GM23338 (cell line): ENCODE data around the gene PEX10. TPM values are rescaled to one million over a fixed set of nuclear protein-coding genes. Genes with fewer than 3 reads are reported as not detected.

ENCODE experiments used
- ATAC-seq: fragments of 200-7000 bp; cut with Tn5 transposase; 3 replicates; pipeline ENCODE4 v1.9.1; 2020
- DNase-seq: peaks from one replicate; pipeline ENCODE4 v3.0.0-alpha.2; 2015; ENCODE audit warnings: low spot score
- H2AFZ ChIP-seq: fragments of 200-600 bp; sonication (generic); 2 replicates; pipeline ENCODE4 v1.8.0; 2016; ENCODE audit warnings: antibody characterized with exemption, mild to moderate bottlenecking, moderate library complexity
- H3F3A ChIP-seq: fragments of 200-600 bp; sonication (generic); replicated peaks from 2 replicates; pipeline ENCODE4 v1.8.0; 2017; ENCODE audit warnings: antibody characterized with exemption, mixed run types, low read depth
- H3K27ac ChIP-seq: fragments of 200-600 bp; sonication (generic); 2 replicates; pipeline ENCODE4 v1.6.1; 2016; ENCODE audit warnings: low read depth
- H3K27me3 ChIP-seq: fragments of 200-600 bp; sonication (generic); 2 replicates; pipeline ENCODE4 v1.8.0; 2016; ENCODE audit warnings: mild to moderate bottlenecking, mixed run types, moderate library complexity; ENCODE audit not compliant: insufficient read depth
- H3K36me3 ChIP-seq: fragments of 200-600 bp; sonication (generic); 2 replicates; pipeline ENCODE4 v1.8.0; 2016; ENCODE audit warnings: mild to moderate bottlenecking; ENCODE audit not compliant: insufficient read depth
- H3K4me1 ChIP-seq: fragments of 200-600 bp; sonication (generic); 2 replicates; pipeline ENCODE4 v1.8.0; 2016; ENCODE audit warnings: mild to moderate bottlenecking, moderate library complexity; ENCODE audit not compliant: insufficient read depth
- H3K4me2 ChIP-seq: fragments of 200-600 bp; sonication (generic); 2 replicates; pipeline ENCODE4 v1.7.1; 2017; ENCODE audit warnings: mixed run types
- H3K4me3 ChIP-seq: fragments of 200-600 bp; sonication (generic); 2 replicates; pipeline ENCODE4 v1.6.1; 2016; ENCODE audit warnings: mixed run types
- H3K79me2 ChIP-seq: fragments of 200-600 bp; sonication (generic); replicated peaks from 2 replicates; pipeline ENCODE4 v1.8.0; 2017; ENCODE audit warnings: mild to moderate bottlenecking; ENCODE audit not compliant: insufficient read depth
- H3K9me2 ChIP-seq: fragments of 200-600 bp; sonication (generic); 2 replicates; pipeline ENCODE4 v1.8.0; 2017; ENCODE audit not compliant: insufficient read depth
- H4K20me1 ChIP-seq: fragments of 200-600 bp; sonication (generic); replicated peaks from 2 replicates; pipeline ENCODE4 v1.8.0; 2017; ENCODE audit warnings: mild to moderate bottlenecking; ENCODE audit not compliant: insufficient read depth
- H3K27ac Mint-ChIP-seq: 2 replicates; pipeline ENCODE4 v1.8.0; 2020; ENCODE audit warnings: inconsistent platforms, mild to moderate bottlenecking, moderate library complexity, mixed read lengths
- H3K27me3 Mint-ChIP-seq: 3 replicates; pipeline ENCODE4 v1.8.0; 2022; ENCODE audit warnings: low read depth, mild to moderate bottlenecking, moderate library complexity, mixed read lengths, inconsistent platforms; ENCODE audit not compliant: insufficient read depth, poor library complexity
- H3K36me3 Mint-ChIP-seq: 3 replicates; pipeline ENCODE4 v1.8.0; 2021; ENCODE audit warnings: low read depth, mild to moderate bottlenecking, inconsistent platforms, moderate library complexity, mixed read lengths
- H3K4me1 Mint-ChIP-seq: 3 replicates; pipeline ENCODE4 v1.8.0; 2020; ENCODE audit warnings: mild to moderate bottlenecking, inconsistent platforms, mixed read lengths
- H3K4me3 Mint-ChIP-seq: 3 replicates; pipeline ENCODE4 v1.8.0; 2021; ENCODE audit warnings: moderate library complexity, mild to moderate bottlenecking, inconsistent platforms, mixed read lengths
- H3K9me3 Mint-ChIP-seq: 3 replicates; pipeline ENCODE4 v1.8.0; 2020; ENCODE audit warnings: moderate library complexity, mild to moderate bottlenecking, inconsistent platforms, mixed read lengths
- CREB1 ChIP-seq: fragments of 250-450 bp; sonication (Bioruptor Pico); IDR thresholded peaks from 2 replicates; pipeline ENCODE4 v1.5.0; 2020; ENCODE audit warnings: low read depth, mild to moderate bottlenecking, moderate library complexity
- EZH2 ChIP-seq: fragments of 200-600 bp; sonication (generic); IDR thresholded peaks from one replicate; pipeline ENCODE4 v1.8.0; 2017; ENCODE audit warnings: antibody characterized with exemption, mild to moderate bottlenecking, low read depth; ENCODE audit not compliant: unreplicated experiment
- JUNB ChIP-seq: IDR thresholded peaks from one replicate; pipeline ENCODE4 v1.6.1; 2016; ENCODE audit warnings: antibody characterized with exemption; ENCODE audit not compliant: unreplicated experiment
- NANOG ChIP-seq: IDR thresholded peaks from 2 replicates; pipeline ENCODE4 v1.6.1; 2016; ENCODE audit warnings: antibody characterized with exemption, borderline replicate concordance
- STAT1 ChIP-seq: IDR thresholded peaks from one replicate; pipeline ENCODE4 v1.6.1; 2016; ENCODE audit warnings: antibody characterized with exemption; ENCODE audit not compliant: unreplicated experiment
- polyA plus RNA-seq: library from polyadenylated mRNA; unstranded; fragments of >200 nt; fragmentation: Nextera tagmentation; extraction: Ambion mirVana; gene quantifications from 2 replicates; pipeline ENCODE4 v1.2.1, GENCODE V29; 2016
- total RNA-seq: library from RNA; depleted of rRNA; stranded (reverse); fragments of >200 nt; shearing (Covaris generic); gene quantifications from 2 replicates; pipeline ENCODE4 v1.2.3, GENCODE V29; 2014
- TF ChIP-seq, protein P1 (sequence below): IDR thresholded peaks from one replicate; pipeline ENCODE4 v1.6.1; 2018; ENCODE audit warnings: antibody characterized with exemption; ENCODE audit not compliant: unreplicated experiment
- TF ChIP-seq, protein P2 (sequence below), 2 experiments: fragments of 200-600 bp in 1 of 2; sonication (generic) in 1 of 2; conservative IDR thresholded peaks; 2 replicates each; pipeline versions ENCODE4 v1.5.1 to v1.6.1; 2016 to 2017; ENCODE audit warnings: antibody characterized with exemption in 2 of 2, low read depth in 2 of 2, mild to moderate bottlenecking in 2 of 2, moderate library complexity in 1 of 2

PEX10 gene
- total and polyA plus RNA-seq, 2 experiments from 2014 or later = 15.0 to 53.9 TPM

DNA sequence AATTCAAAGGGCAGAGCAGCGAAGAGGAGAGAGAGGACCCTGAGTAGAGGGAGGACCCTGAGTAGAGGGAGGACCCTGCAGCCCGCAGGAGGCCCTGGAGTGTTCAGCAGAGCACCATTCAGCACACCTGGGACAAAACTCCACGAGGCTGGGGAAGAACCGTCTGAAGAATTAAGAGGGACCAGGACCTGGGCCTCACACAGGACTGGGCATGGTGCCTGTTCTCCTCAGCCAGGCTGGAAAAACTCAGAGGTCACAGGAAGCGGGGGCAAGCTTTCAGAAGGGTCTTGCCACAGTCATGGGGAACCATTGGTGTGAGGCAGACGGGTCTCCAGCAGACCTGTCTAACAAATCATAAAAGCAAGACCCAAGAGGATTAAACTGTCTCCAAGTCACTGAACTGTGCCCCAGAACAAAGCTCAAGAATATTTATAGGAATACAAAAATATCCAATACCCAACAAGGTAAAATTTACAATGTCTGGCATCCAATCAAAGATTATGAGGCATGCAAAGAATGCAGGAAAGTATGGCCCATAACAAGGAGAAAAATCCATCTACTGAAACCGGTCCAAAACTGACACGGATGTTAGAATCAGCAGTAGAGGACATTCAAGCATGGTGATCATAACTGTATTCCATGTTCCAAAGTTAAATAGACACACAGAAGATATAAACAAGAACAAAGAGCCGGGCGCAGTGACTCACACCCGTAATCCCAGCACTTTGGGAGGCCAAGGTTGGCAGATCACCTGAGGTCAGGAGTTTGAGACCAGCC lies 51.6 kb downstream of the PEX10 start:
- Mint-ChIP-seq H3K4me3 (no peak overlapping the region), H3K9me3 (peaks cover 11% of the 10 kb centered on the region; the same call in 2 of the 3 replicates), H3K27me3 (peaks cover 7% of the 10 kb centered on the region), H3K4me1 (no peaks in the 10 kb centered on the region), H3K36me3 (peaks cover 4% of the 10 kb centered on the region; the same call in 2 of the 3 replicates), H3K27ac (no peak overlapping the region)
- ATAC-seq (no peak), DNase-seq (no peak)
- Histone ChIP-seq H3K79me2 (no peaks in the 10 kb centered on the region), H3F3A (no peaks in the 10 kb centered on the region), H2AFZ (no peak overlapping the region), H3K9me2 (no peaks in the 10 kb centered on the region), H3K27me3 (no peaks in the 10 kb centered on the region), H3K4me3 (no peak overlapping the region), H4K20me1 (no peaks in the 10 kb centered on the region), H3K36me3 (no peaks in the 10 kb centered on the region), H3K4me1 (no peaks in the 10 kb centered on the region), H3K4me2 (no peak overlapping the region), H3K27ac (no peak overlapping the region)
- no peak for TF ChIP-seq STAT1
- TF ChIP-seq EZH2 = no peak
- TF ChIP-seq CREB1 (CRISPR knock-in tag) = no peak
- TF ChIP-seq JUNB = no peak
- TF ChIP-seq, protein P1, sequence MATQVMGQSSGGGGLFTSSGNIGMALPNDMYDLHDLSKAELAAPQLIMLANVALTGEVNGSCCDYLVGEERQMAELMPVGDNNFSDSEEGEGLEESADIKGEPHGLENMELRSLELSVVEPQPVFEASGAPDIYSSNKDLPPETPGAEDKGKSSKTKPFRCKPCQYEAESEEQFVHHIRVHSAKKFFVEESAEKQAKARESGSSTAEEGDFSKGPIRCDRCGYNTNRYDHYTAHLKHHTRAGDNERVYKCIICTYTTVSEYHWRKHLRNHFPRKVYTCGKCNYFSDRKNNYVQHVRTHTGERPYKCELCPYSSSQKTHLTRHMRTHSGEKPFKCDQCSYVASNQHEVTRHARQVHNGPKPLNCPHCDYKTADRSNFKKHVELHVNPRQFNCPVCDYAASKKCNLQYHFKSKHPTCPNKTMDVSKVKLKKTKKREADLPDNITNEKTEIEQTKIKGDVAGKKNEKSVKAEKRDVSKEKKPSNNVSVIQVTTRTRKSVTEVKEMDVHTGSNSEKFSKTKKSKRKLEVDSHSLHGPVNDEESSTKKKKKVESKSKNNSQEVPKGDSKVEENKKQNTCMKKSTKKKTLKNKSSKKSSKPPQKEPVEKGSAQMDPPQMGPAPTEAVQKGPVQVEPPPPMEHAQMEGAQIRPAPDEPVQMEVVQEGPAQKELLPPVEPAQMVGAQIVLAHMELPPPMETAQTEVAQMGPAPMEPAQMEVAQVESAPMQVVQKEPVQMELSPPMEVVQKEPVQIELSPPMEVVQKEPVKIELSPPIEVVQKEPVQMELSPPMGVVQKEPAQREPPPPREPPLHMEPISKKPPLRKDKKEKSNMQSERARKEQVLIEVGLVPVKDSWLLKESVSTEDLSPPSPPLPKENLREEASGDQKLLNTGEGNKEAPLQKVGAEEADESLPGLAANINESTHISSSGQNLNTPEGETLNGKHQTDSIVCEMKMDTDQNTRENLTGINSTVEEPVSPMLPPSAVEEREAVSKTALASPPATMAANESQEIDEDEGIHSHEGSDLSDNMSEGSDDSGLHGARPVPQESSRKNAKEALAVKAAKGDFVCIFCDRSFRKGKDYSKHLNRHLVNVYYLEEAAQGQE = no peak
- TF ChIP-seq, protein P2, sequence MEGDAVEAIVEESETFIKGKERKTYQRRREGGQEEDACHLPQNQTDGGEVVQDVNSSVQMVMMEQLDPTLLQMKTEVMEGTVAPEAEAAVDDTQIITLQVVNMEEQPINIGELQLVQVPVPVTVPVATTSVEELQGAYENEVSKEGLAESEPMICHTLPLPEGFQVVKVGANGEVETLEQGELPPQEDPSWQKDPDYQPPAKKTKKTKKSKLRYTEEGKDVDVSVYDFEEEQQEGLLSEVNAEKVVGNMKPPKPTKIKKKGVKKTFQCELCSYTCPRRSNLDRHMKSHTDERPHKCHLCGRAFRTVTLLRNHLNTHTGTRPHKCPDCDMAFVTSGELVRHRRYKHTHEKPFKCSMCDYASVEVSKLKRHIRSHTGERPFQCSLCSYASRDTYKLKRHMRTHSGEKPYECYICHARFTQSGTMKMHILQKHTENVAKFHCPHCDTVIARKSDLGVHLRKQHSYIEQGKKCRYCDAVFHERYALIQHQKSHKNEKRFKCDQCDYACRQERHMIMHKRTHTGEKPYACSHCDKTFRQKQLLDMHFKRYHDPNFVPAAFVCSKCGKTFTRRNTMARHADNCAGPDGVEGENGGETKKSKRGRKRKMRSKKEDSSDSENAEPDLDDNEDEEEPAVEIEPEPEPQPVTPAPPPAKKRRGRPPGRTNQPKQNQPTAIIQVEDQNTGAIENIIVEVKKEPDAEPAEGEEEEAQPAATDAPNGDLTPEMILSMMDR (conservative IDR thresholded peaks at IDR 0.05; ENCODE audit: low read depth in 2 of 2) = no peak

DNA sequence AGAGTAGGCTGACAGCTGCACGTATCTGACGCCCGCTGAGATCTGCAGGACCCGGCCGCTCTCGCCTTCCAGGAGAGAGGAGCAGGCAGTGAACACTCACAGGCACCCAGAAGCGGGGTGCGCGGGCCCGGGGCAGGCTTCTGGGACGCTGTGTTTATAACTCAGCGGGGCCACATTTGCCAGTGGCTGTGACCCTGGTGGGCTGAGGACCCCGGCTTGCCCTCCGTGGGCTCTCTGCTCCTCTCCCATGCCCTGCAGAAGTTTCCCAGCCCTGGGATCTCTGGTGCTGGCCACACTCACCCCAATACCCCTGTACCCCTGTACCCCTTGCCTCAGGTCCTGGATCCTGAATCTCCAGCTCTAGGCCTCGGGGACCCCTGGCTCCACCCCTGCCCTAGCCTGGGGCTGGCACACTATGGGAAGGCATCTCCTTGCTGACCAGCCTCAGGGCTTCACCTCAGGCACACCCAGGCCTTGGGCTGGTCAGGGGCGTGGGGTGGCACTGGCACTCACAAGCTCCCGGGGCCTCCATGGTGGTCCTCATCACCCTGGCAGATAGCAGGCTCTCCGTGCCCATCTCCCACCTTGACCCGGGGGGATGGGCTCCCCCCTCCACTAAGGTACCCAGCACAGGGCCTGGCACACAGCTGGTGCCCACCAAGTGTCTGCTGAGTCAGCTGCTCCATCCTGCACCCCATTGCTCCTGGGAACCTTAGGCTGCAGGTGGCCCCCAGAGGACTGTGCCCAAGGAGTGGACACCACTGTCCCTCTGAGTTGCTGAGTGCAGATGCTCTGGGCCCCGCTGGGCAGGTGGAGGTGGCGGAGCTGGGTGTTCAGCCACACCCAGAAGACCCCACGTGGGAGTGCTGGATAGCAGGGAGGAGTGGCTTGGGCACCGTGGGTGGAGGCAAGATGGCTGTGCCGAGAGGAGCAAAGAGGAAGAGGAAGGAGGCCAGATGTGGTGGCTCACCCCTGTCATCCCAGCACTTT lies 53.4 kb downstream of the PEX10 start:
- no peak overlapping the region for H3K4me3 Mint-ChIP-seq
- Histone ChIP-seq H3K79me2 (no peaks in the 10 kb centered on the region), H3K36me3 (no peaks in the 10 kb centered on the region), H3K4me3 (no peak overlapping the region), H3K4me2 (no peak overlapping the region), H3K27me3 (no peaks in the 10 kb centered on the region), H3K9me2 (no peaks in the 10 kb centered on the region), H4K20me1 (no peaks in the 10 kb centered on the region), H3F3A (no peaks in the 10 kb centered on the region), H3K27ac (no peak overlapping the region), H2AFZ (no peak overlapping the region), H3K4me1 (no peaks in the 10 kb centered on the region)
- H3K27me3 Mint-ChIP-seq = peaks cover 7% of the 10 kb centered on the region
- H3K4me1 Mint-ChIP-seq = no peaks in the 10 kb centered on the region
- no peak overlapping the region for H3K27ac Mint-ChIP-seq
- peaks cover 10% of the 10 kb centered on the region; the same call in 2 of the 3 replicates for H3K9me3 Mint-ChIP-seq
- DNase-seq (no peak), ATAC-seq (no peak)
- peaks cover 3% of the 10 kb centered on the region; the same call in 2 of the 3 replicates for H3K36me3 Mint-ChIP-seq
- TF ChIP-seq EZH2 (no peak), STAT1 (no peak), CREB1 (CRISPR knock-in tag) (no peak), NANOG (no peak)
